Fibroblast of mammary gland (primary cell): Measurements from ENCODE around the gene ZCWPW1.

Experiments used
- DNase-seq: peaks from one replicate; pipeline ENCODE4 v3.0.0-alpha.2; 2010; ENCODE audit warnings: low read depth
- H3K4me3 ChIP-seq: 2 replicates; pipeline ENCODE4 v1.5.1; 2011; ENCODE audit warnings: low read depth, mild to moderate bottlenecking, low read length, moderate library complexity; ENCODE audit not compliant: control insufficient read depth
- CTCF ChIP-seq: conservative IDR thresholded peaks from 2 replicates; pipeline ENCODE4 v1.5.1; 2011; ENCODE audit warnings: low read depth, low read length, inconsistent platforms; ENCODE audit not compliant: control insufficient read depth, insufficient read depth

ZCWPW1 gene

DNA sequence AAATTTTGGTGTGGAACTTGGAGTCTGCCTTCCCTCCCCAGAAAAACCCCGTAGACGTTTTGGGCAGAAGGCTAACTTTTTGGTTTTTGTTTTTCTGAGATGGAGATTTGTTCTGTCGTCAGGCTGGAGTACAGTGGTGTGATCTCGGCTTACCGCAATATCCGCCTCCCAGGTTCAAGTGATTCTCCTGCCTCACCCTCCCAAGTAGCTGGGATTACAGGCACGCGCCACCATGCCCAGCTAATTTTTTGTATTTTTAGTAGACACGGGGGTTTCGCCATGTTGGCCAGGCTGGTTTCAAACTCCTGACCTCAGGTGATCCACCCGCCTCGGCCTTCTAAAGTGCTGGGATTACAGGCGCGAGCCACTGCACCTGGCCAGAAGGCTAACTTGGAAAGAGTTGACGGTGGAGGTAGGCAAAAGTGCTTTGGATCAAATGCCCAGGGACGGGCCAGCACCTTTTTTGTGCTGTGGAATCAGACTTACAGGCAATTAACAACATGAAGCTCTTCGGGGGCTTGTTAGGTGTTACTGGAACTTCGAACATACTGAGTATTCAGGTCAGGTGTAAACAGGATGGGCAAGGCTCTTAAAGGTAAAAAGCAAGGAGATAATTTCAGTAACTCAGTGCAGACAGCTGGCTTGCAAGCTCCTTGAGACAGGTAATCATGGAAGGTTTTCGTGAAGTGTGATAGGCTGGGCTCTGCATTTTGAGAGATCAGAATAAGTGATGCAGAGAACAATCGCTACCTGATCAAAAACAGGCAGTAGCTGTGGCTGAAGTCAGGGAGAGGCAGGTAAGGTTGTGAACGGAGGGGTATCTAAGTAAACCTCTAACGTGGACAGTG is 6.0 kb upstream of the ZCWPW1 start:
- no peak for TF ChIP-seq CTCF
- peak overlapping the region; percentile 66 for H3K4me3 ChIP-seq
- DNase-seq = no peak

- DNase-seq = no peak
- H3K4me3 ChIP-seq = no peak overlapping the region
- TF ChIP-seq CTCF = no peak
Measured at GRCh38 chr7:100433592-100434296, 5.2 kb upstream of the ZCWPW1 start.

DNA sequence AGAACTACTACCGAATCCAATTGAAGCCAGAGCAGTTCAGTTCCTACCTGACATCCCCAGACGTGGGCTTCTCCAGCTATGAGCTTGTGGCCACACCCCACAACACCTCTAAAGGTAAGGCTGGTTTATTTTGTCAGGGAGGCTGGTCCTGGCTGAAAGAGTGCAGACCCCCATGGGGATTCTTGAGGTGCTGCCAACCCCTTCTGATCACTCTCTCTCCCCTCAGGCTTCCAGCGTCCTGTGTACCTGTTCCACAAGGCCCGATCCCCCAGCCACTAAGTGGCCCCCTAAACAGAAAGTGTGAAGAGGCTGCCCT is 4.7 kb upstream of the ZCWPW1 start:
- no peak for DNase-seq
- no peak overlapping the region for H3K4me3 ChIP-seq
- TF ChIP-seq CTCF = no peak

DNA sequence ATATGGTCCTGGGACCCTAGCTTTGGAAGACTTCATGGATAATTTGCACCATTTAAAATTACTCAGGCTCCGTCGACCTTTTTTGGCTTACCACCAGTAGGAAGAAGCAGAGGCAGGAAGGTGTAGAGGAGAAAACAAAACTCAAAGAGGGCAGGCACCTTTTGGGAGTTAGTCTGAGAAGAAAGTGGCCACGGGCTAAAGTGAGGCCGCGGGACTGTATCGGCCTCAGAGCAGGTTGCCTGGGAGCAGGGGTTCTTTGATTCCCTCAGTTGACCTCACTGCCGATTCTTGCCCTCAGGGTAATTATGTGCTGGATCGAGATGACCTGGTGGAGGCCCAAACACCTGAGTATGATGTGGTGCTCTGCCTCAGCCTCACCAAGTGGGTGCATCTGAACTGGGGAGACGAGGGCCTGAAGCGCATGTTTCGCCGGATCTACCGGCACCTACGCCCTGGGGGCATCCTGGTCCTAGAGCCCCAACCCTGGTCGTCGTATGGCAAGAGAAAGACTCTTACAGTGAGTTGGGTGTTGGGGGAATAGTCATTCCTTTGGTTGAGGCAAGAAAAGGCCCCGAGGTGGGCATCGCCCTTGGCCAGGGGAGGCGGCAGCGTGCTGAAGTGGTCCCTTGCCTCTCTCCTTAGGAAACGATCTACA is 4.2 kb upstream of the ZCWPW1 start:
- TF ChIP-seq CTCF = no peak
- H3K4me3 ChIP-seq = no peak overlapping the region
- no peak for DNase-seq

GRCh38 chr7:100432053-100432452 is 3.5 kb upstream of the ZCWPW1 start:
- TF ChIP-seq CTCF = no peak
- DNase-seq = no peak
- peak overlapping the region; percentile 4 for H3K4me3 ChIP-seq

GRCh38 chr7:100431286-100431735 is 2.8 kb upstream of the ZCWPW1 start:
- H3K4me3 ChIP-seq = peak overlapping the region; percentile 84
- TF ChIP-seq CTCF = no peak
- no peak for DNase-seq
